ENCODE data around the gene TPBGL. TPM values are rescaled to one million over a fixed set of nuclear protein-coding genes. Genes with fewer than 3 reads are reported as not detected.

Gene TPBGL
- total RNA-seq, 3 donors from 2014 or later: 0.33 TPM; not detected in 2

GRCh38 chr11:75263944-75264349 lies 23.4 kb downstream of the TPBGL start:
- intact Hi-C loops (cut with DNase I; ENCODE audit: low total_unique reads): no loop called here
- no peaks in the 10 kb centered on the region for H3K4me1 ChIP-seq
- no peak overlapping the region for H3K4me3 ChIP-seq
- DNase-seq (ENCODE audit: low spot score in 2 of 2): peak in 1 of 2 donors; percentile 49
- H3K9me3 ChIP-seq: no peaks in the 10 kb centered on the region
- H3K36me3 ChIP-seq: no peaks in the 10 kb centered on the region
- no peaks in the 10 kb centered on the region for H3K27me3 ChIP-seq
- TF ChIP-seq CTCF (IDR thresholded peaks at IDR 0.05) (no peak), POLR2AphosphoS5 (IDR thresholded peaks at IDR 0.05) (no peak), POLR2A (IDR thresholded peaks at IDR 0.05) (no peak)
- H3K27ac ChIP-seq: peak overlapping the region in 1 of 2 donors; percentile 25

- H3K4me1 ChIP-seq: no peaks in the 10 kb centered on the region
- intact Hi-C loops (cut with DNase I; ENCODE audit: low total_unique reads): no loop called here
- H3K27ac ChIP-seq: peak overlapping the region in 1 of 2 donors; percentile 25
- no peak for DNase-seq (ENCODE audit: low spot score in 2 of 2)
- H3K4me3 ChIP-seq: no peak overlapping the region
- H3K36me3 ChIP-seq: no peaks in the 10 kb centered on the region
- no peaks in the 10 kb centered on the region for H3K9me3 ChIP-seq
- TF ChIP-seq POLR2A (IDR thresholded peaks at IDR 0.05) (no peak), POLR2AphosphoS5 (IDR thresholded peaks at IDR 0.05) (no peak), CTCF (IDR thresholded peaks at IDR 0.05) (no peak)
- H3K27me3 ChIP-seq: no peaks in the 10 kb centered on the region
Measured at GRCh38 chr11:75264356-75264755, 23.8 kb downstream of the TPBGL start.

GRCh38 chr11:75264971-75265370 lies 24.4 kb downstream of the TPBGL start:
- intact Hi-C loops (cut with DNase I; ENCODE audit: low total_unique reads): loop anchor here (5.0 kb wide), 1 partner anchor 1978 kb away; no protein-coding TSS in a partner anchor
- Histone ChIP-seq H3K4me3 (no peak overlapping the region), H3K27me3 (no peaks in the 10 kb centered on the region), H3K4me1 (no peaks in the 10 kb centered on the region), H3K9me3 (no peaks in the 10 kb centered on the region), H3K27ac (peak overlapping the region in 1 of 2 donors; percentile 25), H3K36me3 (no peaks in the 10 kb centered on the region)
- no peak for TF ChIP-seq POLR2AphosphoS5 (IDR thresholded peaks at IDR 0.05)
- no peak for TF ChIP-seq CTCF (IDR thresholded peaks at IDR 0.05)
- no peak for TF ChIP-seq POLR2A (IDR thresholded peaks at IDR 0.05)
- DNase-seq (ENCODE audit: low spot score in 2 of 2): peak in 1 of 2 donors; percentile 41

GRCh38 chr11:75265851-75266531 lies 25.4 kb downstream of the TPBGL start:
- Histone ChIP-seq H3K9me3 (no peaks in the 10 kb centered on the region), H3K4me1 (no peaks in the 10 kb centered on the region), H3K36me3 (no peaks in the 10 kb centered on the region), H3K4me3 (no peak overlapping the region), H3K27ac (peak overlapping the region in 1 of 2 donors; percentile 25), H3K27me3 (no peaks in the 10 kb centered on the region)
- DNase-seq (ENCODE audit: low spot score in 2 of 2): no peak
- intact Hi-C loops (cut with DNase I; ENCODE audit: low total_unique reads): loop anchor here (5.0 kb wide), 1 partner anchor 1979 kb away; no protein-coding TSS in a partner anchor
- no peak for TF ChIP-seq CTCF (IDR thresholded peaks at IDR 0.05)
- no peak for TF ChIP-seq POLR2A (IDR thresholded peaks at IDR 0.05)
- TF ChIP-seq POLR2AphosphoS5 (IDR thresholded peaks at IDR 0.05): no peak

GRCh38 chr11:75267171-75267970 lies 26.8 kb downstream of the TPBGL start:
- H3K4me3 ChIP-seq: no peak overlapping the region
- H3K4me1 ChIP-seq: no peaks in the 10 kb centered on the region
- H3K9me3 ChIP-seq: no peaks in the 10 kb centered on the region
- intact Hi-C loops (cut with DNase I; ENCODE audit: low total_unique reads): loop anchor here (5.0 kb wide), 1 partner anchor 1980 kb away; no protein-coding TSS in a partner anchor
- DNase-seq (ENCODE audit: low spot score in 2 of 2): no peak
- no peaks in the 10 kb centered on the region for H3K36me3 ChIP-seq
- TF ChIP-seq POLR2A (IDR thresholded peaks at IDR 0.05) (no peak), POLR2AphosphoS5 (IDR thresholded peaks at IDR 0.05) (no peak), CTCF (IDR thresholded peaks at IDR 0.05) (no peak)
- H3K27me3 ChIP-seq: no peaks in the 10 kb centered on the region
- no peak overlapping the region for H3K27ac ChIP-seq
